GM19397 (cell line): ENCODE data around the gene ASB10.

ENCODE experiments used
- ATAC-seq: cut with Tn5 transposase; IDR thresholded peaks from one replicate; pipeline ENCODE4 v1.9.1; 2021; ENCODE audit warnings: mild to moderate bottlenecking, moderate library complexity; ENCODE audit not compliant: unreplicated experiment

Gene ASB10

DNA sequence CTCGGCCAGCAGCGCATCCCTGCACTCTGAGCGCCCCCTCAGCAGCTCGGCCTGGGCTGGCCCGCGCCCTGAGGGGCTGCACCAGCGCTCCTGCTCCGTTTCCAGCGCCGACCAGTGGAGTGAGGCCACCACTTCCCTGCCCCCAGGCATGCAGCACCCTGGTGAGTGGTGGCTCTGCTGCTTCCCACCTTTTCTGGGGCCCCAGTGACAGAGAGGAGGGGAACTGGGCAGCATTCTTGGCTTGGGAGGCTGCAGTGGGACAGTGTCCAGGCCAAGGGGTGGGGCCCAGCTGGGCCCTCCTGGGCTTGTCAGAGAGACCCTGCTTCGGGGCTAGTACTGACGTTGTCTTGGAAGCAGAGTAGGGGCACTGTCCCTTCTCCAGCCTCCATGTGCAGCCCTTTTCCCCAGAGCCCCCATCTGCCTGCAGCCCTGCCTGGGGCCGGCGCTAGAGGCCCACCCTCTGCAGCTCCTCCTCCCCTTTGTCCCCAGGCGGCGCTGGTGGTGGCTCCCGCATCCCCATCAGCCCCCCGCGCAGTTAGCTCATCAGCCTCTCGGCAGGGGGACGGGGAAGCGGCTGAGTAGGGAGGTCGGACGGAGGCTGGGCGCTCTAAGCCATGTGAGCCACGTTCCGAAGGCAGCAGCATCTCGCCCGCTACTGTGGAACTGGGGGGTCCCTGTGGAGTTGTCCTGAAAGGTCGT lies 48.7 kb downstream of the ASB10 start:
- ATAC-seq: no peak

DNA sequence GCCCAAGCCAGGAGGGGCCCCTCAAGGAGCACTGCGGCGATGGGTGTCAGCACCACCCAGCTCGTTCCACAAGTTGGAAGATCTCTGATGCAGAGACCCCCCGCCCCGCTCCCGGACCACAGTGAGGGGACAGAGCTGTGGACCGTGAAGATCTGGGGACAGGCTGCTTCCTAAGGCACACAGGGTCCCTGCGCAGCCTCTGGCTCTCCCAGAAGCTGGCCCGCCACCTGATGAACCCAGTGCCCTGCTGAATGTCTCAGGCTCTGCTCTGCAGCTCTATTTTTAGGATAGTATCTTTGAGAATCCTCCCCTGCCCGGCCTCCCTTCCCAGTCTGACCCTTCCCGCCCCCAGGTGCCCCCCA lies 49.3 kb downstream of the ASB10 start:
- no peak for ATAC-seq

DNA sequence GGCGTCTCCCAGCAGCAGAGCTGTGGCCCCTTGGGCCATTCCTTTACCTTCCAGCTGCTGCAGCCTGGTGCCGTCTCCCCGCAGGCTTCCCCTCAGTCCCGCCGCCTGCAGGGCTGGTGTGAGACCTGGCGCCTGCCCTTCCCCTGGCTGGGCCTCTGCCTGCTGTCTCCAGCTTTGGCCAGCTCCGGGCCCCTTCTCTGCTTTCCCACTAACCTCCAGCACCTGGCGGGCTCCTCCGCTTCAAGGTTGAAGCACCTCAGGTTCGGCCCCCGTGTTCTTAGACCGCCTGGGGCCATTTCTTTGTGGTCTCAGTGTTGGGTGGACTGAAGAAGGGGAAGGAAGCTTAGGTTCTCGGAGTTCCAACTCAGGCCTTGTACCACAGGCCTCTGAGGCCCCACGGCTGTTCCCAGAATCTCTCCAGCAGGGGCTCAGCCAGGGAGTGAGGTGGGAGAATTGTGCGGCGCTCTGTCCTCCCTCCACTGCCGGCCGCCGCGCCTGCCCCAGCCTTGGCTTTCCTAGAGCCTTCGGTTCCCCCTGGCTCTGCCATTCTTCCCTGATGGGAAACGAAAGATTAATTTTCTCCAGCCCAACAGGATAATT lies 49.9 kb downstream of the ASB10 start:
- ATAC-seq: no peak

DNA sequence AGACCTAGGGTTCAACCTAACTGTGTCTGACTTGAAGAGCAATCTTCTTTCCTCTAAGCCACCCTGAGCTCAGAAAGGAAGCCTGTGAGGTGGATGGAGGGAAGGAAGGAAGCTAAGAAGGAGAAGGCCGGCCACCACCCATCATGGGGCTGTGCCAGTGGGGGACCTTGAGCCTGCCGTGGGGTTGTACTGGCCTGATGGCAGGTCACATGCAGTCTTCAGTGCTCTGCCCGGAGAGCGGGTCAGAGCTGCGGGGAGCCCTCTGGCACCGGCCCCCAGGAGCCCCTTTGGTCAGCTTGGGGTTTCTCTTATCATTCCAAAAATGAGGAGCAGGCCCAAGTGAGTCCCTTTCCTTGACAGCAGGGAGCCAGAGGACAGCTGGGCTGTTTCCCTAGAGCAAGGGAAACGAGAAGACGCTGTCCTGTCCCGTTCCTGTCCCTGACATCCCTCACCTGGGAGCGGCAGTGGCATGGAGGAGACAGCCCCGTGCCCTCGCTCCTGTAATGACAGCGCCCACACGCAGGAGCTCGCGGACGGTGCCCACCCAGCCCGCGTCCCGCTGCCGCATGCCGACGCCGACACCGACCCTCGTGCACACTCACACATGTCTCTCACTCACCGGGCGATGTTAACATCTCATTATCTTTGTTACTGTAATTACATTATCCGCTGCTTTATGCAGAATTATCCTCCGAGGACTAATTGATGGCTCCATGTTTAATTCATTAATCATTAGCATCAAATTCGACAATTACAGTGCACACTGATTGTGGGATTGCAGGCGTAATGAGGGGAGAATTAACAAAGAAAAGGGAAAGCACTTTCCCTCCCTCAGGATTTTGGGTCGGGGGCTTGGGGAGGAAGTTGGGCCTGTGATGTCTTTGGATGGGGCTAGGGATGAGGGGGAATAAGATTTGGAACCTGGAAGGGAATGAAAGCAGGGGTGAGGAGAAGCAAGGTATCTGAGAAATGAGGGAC lies 50.9 kb downstream of the ASB10 start:
- ATAC-seq: no peak

DNA sequence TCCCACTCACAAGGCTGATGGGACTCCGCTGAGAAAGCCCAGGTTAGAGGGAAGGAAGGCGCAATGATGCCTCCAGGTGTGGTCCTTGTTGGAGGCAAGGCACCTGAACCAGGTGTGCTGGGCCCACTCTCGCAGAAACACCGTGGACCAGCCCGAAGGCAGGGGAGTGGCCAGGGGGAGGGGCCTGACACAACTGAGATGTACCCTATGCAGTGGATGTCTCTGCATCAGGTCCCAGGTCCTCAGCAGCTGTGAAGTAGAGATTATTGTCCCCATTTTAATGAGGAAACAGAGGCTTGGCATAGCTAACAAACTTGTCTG lies 51.6 kb downstream of the ASB10 start:
- no peak for ATAC-seq

DNA sequence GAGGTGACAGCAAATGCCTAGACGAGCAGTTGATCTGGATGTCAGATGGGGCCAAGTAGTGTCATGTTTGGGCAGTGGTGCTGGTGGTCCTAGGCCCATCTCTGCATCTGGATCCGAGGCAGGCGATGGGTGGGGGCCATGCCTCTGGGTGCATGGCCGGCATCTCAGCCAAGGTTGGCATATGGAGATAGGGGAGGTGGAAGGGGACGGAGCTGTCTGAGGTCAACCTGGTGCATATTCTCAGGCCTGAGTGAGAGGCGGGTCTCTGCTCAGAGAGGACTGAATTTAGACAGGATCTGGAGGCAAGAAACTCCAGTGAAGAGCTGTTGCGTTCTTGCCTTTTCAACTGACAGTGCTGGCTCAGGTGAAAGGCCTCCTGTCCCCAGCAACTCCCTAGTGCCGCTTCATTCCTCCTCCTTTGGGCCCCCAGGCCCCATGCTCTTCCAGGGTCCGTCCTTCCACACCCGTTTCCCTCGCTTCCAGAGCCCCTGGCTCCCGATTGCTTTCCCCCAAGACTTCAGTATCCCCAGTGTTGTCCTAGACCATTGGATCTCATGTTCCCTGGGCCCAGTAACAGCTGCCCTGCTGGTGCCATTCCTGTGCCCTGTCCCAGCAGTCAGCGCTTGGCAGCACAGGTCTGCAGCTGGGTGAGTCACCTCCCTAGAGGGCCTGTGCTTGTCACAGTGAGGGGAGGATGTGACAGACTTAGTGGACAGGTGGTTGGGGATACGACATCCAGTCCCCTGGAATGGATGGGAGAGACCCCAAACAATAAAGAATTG lies 52.1 kb downstream of the ASB10 start:
- no peak for ATAC-seq

DNA sequence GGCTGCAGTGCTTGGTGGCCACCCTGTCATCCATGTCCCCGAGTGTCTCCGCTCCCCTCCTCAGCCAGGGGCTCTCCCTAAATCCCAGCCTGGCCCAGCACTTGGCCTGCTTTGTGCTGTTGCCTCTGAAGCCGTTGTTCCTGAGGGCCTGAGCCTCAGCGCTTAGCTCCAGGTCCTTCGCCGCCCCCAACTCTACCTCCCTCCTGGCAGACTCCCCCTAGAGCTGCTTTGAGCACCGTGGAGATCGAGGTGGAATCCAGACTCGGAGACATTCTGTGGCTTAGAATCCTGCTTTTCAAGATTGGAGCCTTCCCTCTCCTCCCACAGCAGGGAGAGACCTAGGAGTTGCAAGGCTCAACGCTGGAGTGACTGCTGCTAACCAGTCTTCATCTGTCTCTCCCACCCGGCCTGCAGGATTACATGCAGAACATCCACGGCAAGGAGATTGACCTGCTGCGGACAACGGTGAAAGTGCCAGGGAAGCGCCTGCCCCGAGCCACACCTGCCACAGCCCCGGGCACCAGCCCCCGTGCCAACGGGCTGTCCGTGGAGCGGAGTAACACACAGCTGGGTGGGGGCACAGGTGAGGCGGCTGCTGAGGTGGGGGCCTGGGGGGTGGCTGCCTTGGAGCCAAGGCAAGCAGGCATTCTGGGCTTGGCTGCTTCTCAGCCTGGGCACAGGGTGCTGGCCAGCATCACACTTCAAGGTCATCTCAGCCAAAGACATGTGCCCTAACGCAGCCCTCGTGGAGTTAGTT lies 52.9 kb downstream of the ASB10 start:
- ATAC-seq: no peak

DNA sequence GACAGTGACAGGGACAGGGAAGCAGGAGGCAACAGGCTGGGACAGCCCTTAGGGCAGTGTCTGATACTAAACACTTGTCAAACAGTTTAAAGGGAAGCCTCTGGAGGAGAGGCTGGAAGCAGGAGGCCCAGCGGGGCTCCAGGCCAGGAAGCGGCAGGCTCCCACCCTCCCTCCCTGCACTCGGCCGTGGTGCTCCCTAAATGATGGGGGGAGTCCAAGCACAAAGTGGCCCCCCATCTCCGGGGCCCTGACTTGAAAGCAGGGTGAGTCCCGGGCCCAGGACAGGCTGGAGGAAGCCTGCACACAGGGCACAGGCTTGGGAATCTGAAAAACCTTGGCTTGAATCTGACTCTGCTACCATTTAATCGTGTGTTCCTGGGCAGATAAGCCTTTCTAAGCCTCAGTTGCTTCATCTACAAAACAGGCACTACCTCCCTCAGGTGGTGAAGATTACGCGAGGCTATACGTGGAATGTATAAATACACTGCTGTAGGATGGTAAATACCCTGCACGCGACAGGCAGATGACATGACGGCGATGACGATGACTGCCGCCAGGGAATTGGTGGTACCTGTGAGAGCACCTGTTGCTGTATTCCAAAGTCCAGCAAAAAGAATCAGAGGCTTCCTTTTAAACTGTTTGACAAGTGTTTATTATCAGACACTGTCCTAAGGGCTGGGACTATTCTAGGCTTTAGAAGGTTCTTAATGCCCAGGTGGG lies 53.6 kb downstream of the ASB10 start:
- ATAC-seq: no peak

DNA sequence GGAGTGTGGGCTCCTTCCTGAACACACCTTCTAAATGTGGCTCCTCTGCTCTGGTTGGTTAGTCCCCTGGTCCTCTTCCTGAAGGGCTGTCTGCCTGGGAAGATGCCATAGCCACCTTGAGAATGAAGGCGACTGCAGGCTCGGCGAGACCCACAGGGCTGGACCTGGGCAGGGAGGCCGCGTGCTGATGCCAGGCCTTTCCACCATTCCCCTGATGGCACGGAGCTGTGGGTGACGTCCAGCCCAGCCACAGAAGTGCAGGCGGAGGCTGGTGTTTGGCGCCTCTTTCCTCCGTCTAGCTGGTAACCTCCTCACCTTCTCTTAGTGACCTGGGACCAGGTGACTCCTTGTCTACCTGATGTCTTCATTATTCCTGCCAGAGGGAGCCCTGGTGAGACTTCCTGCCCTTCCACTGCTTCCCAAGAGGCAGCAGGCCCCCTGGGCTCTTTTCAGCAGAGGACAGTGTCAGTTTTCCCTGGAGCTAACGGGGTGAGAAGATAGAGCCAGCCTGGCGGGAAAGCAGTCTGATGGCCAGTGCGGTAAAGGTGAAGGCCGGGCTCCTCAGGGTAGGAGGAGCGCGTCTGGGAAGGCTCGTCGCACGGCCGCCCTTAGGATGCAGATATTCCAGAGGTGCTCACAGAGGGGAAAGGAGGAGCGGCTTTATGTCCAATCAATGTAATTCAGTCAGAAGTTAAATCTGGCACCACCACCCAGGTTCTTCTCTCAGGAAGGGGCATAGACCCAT lies 54.4 kb downstream of the ASB10 start:
- ATAC-seq: no peak

DNA sequence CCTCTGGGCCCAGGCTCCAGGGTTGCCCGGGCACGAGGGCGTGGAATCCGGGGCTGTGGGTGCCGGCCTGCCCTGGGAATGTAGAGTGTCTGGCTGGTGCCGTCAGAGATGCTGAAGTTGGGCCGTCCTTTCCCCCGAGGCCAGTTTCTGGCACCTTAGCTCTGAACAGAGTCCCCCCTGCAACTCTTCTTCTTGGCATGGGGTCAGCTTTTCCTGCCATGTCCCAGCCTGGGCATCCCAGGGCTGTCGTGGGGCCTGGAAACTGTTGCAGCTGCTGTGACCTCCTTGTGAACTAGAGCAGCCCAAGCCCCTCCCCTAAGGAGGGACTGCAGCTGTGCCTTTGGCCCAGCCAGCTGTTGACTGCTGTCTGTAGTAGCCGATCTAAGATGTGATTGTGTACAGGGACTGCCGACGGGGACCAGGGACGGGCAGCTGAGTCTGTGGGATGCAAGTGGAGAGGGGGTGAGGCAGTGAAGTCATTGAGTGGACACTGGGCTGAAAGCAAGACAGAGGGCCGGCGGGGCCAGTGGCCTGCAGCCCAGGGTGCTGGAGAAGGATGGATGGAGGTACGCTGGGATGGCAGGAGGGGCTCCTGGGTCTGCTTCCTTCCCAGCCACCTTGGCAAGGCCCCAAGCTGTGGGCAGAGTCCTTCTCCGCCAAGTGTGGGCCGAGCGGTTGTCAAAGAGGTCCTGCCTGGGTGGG lies 55.3 kb downstream of the ASB10 start:
- ATAC-seq: no peak

DNA sequence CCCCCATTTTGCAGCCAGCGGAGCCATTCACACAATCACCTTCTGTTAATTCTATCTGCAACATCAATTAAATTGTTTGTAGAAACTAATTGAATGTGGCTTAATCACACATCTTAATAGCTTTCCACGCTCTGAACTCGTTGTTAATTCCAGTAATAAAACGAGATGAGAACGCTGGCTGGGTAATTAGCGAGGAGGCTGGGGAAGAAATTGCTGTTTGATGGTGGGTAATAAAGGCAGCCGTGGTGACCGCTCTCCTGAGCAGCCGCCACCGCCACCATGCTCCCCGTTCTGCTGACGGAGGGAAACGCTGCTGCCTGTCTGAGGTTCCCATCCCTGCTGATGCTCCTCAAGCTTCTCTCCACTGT lies 55.8 kb downstream of the ASB10 start:
- no peak for ATAC-seq

DNA sequence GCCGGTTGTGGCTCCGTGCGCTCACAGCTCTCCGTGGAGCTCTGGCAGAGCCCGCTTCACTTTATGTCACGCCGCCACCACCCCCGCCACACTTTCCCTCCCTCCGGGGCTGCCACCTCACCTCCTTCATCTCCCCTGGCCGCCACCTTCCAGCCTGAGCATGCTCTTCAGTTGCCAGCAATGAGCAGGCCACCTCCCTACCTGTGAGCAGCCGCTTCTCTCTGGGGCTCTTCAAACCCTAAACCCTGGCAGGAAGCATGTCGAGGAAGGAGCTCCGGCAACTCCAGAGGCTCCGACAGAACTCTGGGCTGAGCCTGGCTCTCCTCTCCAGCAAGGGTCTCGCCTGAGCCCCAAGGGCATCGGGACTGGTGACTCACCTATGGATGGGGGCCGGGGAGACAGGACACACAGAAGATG lies 56.3 kb downstream of the ASB10 start:
- ATAC-seq: no peak

DNA sequence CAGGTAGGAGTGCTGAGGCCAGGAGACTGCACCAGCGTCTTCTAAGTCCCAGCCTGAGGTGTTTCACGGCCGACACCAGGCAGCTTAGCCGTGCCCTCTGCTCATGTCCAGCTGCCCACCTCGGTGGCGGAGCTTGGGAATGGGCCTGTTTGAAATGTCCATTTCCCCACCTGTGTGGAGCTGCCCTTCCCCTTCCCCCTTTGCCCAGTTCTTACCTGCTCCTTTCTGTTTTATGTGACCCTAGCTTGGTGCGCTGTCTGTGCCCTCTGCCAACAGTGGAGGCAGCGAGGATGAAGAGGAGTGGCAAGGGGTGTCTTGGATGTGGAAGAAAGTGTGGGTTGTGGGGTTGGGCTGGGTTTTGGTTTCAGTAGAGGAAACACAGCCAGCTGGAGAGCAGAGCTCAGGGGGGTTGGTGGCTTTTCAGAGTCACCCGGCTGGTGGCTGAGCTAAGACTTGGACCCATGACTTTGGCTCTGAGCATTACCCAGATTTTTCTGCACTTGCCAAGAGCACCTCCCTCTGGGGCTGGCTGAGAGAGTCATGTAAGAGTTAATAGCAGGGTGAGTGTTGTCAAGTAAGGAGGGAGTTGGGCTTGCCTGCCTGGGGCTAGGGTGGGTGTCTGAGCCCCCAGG lies 57.0 kb downstream of the ASB10 start:
- no peak for ATAC-seq

DNA sequence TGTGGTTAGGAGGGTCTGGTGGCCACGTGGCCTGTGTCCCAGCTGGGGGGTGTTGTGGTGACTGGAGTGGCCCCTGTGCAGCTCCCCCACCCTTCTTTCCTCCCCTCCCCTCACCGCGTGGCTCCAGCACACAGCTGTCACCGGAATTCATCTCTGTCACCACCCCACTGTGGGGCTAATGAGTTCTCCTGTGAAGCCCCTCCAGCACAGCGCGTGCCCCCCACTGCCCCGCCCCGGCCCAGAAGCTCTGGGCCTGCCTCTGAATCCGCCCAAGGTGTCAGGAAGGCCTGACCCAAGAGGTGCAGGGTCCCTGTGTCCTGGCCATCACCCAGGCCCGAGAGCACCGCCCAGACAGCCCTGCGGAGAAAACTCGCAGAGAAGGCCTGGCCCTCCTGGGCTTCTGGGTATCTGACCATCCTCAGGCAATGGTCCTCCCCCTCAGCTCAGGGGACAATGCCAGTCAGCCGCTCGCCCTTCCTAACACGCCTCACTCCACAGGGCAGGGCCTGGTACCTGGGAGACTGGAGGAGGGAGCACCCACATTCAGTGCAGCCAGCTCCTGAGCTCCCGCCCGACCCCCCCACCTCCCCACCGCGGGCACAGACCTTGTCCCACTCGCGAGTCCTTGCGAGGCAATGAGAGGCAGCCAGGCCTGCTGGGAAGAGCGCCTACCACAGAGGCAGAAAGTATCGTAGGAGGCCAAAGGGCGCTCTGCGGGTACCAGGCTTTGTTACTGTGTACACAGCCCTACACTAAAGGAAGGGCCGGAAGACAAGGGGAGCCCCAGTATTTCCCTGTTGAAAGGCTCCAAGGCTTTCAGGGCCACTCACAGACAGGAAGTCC lies 57.7 kb downstream of the ASB10 start:
- ATAC-seq: no peak

DNA sequence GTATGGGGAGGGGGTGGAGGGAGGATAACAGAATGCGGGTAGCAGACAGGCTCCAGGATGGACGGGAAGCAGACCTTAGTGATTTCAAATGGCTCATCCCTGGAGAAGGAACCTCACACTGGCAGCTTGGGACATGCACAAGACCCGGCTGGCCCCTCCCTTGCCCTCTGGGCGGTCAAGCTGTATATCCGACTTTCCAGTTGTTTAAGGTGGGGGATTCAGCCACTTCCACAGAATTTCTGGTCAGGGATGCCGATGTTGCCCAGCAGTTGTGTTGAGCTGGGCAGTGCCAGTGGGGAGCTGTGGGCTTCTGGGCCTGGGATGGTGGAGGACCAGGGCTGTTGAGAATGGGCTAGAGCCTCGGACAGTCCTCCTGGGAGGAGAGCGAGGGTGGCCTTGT lies 58.3 kb downstream of the ASB10 start:
- no peak for ATAC-seq

DNA sequence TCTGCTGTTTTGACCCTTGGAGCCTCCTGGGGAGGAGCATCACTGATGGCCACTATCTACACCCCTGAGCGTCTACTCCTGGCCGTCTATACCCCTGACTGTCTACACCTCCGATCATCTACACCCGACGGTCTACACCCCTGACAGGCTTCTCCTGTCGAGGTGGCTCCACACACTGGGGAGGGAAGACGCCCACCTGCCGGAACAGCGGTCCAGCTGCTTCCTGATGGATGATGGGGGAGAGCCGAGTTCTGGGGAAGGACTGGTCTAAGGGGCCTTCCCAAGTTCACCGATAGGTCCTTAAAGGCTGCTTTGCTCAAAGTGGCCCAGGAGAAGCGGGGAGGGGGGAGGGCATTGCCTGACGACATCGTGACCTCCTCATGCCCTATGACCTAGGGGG lies 58.9 kb downstream of the ASB10 start:
- ATAC-seq: no peak

DNA sequence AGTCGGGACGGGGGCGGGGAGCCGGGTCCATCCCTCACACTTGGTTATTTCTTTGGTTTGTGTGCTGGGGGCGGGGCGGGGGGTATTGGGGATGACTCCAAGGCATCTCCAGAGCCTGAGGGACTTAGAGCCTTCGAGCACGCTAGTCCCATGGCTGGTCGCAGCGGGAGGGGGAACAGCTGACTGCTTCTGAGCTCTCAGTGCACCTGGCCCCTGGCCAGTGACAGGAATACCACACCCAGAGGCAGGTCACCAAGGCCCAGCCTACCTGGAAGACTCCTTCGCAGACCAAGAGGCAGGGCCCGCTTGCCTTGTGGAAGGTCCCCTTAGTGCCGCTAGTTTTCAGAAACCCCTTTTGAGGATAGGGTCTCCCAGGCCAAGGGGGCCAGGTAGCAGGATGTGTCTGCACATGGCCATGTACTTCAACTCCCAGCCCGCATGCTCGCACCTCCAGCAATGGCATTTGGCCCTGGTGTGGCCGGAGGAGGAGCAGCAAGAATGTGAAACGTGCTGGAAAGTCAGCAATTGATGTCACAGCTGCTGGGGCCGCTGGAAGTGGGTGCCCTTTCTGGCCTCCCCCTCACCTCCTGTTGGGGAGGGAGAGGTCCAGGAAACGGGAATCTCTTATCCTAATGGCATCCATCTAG lies 60.4 kb downstream of the ASB10 start:
- ATAC-seq: no peak
